Measurements from ENCODE around the gene KIF23. TPM values are rescaled to one million over a fixed set of nuclear protein-coding genes. Genes with fewer than 3 reads are reported as not detected.
A peak's percentile ranks its signal among the peaks of the same experiment; 100 is the strongest.
"Not testable (repeated sequence)": the region's sequence is repeated elsewhere in the genome, so short reads cannot be mapped to it uniquely, and the experiment has no call there.

The KIF23 gene
- 1 to 10 TPM in 1 of 2 donors, under 1 TPM in 1; 0.82 to 1.1 TPM for total RNA-seq
- long read RNA-seq, result 0 reads

DNA sequence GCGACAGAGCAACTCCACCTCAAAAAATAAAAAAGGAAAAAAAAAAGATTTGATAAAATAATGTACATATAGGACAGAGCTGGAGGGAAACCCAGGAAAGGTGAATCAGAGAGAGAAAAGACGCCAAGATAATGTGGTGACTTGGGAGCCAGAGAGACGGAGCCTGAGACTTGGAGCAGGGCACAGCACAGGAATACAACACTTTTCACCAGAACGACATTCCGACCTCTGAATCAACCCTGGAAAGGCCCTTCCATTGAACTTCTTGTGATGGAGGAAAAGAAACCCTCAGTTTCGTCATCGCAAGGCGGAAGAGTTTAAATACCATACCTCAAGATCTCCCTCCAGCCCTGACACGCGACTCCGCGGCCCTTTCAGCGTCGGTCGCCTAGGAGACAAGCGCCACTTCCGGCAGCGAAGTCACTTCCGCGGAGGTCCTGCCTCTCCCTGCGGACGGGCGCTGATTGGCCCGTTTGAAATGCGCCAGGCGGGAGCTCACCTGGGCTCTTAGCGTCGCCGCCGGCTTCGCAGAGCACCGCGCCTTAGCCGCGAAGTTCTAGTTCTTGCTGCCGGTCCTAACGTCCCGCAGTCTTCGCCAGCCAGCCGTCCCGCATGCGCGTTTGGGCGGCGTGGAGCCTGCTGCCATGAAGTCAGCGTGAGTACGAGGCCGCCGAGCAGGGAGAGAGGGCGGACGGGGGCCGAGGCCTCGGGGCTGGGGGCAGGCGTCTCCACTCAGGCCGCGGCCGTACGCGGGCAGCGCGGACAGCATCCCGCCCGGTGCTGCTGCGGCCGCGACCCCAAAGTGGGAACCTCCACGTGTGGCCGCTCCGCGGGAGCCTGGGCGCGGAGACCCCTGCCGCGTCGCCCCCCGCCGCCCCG lies at the start of gene KIF23:
Gene KIF23 (plus strand): TSS at position 528 of the 879 bp plus-strand sequence. CDS start 117 bp downstream, at position 645.
- ATAC-seq (peak; percentile 99), DNase-seq (peak; percentile 91)
- intact Hi-C loops (cut with DNase I), result no loop called here

DNA sequence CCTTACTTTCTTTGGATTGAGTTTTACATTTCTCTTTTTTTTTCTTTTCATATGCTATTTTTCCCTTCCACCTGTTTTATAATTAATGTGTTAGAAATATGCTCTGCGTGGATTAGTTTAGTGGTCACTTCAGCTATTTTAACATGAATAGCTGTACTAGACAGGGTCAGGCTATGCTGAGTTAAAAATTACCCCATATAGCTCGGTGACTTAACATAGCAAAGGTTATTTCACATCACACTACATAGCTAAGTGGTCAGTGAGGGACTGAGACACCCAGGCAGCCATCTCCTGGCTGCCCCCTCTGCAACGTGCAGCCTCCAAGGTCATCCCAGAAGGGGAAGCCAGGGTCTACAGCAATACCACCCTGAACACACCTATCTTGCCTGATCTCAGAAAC lies 46.9 kb upstream of the KIF23 start:
- ATAC-seq (no peak), DNase-seq (no peak)
- intact Hi-C loops (cut with DNase I), result no loop called here

DNA sequence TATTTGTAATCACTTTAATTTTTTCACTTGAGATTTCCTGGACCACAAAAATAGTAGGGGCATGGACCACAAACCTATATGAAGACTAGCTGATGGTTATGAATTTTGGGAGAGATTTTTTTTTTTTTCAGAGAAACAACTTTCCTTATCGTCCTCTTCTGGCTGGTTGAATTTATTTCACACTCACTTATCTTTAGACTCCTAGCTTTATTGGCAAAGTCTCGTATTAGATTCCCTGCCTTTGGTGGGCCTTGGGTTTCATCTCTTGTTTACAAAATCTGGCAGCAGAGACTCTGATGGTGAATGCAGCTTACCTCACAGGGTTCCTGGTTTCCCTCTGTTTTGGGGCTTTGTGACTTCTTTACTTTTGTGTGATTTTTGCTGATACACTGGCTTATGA lies 44.5 kb upstream of the KIF23 start:
- DNase-seq (no peak), ATAC-seq (no peak)
- intact Hi-C loops (cut with DNase I), result no loop called here

DNA sequence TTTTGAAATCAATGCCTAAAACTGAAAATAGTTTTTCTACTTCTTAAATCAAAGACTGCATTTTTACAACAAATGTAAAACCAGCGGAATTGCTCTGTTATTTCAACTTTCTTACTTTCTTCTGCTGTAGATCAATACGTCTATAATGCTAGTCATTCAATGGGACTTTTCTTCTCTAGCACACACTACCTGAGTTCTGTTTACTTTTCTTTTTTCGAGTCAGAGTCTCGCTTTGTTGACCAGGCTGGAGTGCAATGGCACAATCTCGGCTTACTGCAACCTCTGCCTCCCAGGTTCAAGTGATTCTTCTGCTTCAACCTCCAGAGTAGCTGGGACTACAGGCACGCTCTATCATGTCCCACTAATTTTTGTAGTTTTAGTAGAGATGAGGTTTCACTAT lies 40.7 kb upstream of the KIF23 start:
- DNase-seq, result no peak

DNA sequence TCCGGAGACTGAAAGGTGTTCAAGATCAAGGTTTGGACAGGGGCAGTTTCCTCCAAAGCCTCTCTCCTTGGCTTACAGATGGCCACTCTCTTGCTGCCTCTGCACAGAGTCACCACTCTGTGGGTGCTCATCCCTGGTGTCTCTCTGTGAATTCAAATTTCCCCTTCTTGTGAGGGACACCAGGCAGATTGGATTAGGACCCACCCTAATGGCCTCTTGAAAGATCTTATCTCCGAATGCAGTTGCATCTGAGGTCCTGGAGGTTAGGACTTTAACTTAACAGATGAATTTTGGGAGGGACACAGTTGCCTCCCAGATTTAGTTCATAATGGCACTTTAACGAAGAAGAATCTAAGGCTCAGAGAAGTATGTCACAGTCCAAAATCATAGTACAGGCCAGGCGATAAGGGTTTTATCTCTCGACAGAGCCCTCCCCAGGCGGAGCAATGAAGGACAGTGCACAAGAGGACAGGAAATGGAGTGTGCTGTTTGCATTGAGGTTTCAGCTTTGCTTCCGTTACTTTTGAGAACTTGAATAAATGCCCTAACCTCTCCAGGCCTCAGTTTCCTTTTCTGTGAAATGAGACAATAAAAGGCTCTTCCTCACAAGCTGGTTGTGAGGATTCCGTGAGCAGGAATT lies 38.9 kb upstream of the KIF23 start:
- DNase-seq (no peak), ATAC-seq (no peak)
- intact Hi-C loops (cut with DNase I), result no loop called here

More for the DNA sequence above, 40.7 kb upstream of the KIF23 start:
- no peak for ATAC-seq
- intact Hi-C loops (cut with DNase I), result no loop called here

DNA sequence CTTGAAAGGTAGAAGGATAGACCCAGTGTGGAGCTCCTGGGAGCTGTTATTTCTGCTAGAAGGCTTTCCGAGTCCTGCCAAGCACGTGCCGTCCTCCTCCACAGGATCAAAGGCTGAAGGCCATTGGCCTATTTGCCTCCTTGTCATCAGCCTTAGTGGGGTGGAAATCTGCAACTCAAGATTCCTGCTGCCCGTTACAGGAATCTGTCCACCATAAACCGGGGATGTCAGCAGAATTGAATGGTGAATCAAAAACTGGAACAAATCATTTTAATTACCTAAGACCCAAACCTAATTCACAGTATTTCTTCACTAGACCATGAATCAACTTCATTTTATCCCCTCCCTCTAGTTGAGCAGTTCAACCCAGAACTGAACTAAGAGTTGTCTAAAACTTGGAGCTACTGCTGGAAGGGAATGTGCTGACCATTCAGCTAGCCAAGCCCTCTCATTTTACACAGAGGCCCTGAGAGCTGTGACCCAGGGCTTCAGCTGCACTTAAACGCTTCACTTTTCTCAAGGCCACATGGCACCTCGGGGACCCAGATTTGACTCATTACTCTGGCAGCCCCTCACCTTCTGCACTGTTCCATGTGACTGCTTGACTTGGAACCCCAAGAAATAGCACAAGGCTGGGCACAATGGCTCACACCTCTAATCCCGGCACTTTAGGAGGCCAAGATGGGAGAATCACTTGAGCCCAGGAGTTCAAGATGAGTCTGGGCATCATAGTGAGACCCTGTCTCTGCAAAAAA lies 36.8 kb upstream of the KIF23 start:
- ATAC-seq, result no peak
- intact Hi-C loops (cut with DNase I), result no loop called here
- DNase-seq, result no peak

DNA sequence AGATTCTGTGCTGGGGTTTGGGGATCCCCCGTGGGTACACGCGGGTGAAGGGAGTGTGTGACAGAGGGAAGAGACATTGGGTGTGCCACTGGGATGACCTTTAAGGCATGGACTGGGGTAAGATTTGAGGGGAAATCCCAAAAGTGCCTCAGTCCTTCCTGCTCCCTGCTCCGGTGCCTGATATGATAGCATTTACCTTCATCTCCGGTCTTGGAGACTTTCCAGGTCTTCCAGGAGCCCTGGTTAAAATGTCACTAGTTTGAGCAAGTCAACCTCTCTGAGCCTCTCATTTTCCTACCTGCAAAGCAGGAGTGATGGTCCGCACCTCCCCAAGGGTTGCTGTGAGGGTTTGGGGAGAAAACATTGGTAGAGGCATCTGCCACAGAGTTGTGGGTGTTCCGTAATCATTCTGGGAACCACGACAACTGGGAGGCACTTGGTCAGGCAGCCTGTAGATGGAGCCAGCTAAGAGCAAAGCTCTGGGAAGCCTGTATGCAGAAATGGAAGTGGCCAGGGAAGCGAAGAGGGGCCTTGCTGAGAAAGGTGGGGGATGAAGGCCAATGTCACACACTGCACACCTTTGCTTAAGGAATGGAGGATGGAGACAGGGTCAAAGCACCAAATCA lies 33.9 kb upstream of the KIF23 start:
- intact Hi-C loops (cut with DNase I), result no loop called here
- DNase-seq, result no peak
- ATAC-seq, result no peak

DNA sequence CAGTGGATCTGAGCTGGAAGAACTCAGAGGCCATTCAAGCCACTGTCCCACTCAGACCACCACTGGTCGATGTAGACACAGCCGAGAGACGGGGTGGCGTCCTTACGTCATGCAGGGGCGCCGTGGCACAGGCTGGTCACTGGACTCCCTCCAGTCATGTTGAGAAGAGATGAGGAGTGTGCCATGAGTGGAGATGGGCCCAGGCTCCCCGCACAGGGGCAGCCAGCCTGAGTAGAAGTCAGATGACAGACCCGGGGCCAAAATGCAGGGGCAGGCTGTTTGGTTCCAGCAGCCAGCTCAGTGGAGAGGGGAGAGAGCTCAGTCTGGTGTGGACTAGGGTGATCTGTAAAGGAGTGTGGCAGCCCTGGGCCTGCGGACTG lies 33.4 kb upstream of the KIF23 start:
- no peak for ATAC-seq
- no peak for DNase-seq
- intact Hi-C loops (cut with DNase I), result no loop called here

DNA sequence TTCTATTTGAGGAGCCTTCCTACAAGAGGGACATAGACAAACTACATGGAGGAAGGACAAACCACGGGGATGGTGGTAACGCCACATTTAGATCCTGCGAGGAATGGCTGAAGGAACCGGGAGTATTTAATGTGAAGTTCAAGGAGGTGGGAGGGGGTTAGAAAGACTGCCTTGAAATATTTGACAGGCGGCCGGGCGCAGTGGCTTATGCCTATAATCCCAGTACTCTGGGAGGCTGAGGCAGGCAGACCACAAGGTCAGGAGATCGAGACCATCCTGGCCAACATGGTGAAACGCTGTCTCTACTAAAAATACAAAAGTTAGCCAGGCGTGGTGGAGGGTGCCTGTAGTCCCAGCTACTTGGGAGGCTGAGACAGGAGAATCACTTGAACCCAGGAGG lies 32.0 kb upstream of the KIF23 start:
- DNase-seq; ATAC-seq; intact Hi-C loops (cut with DNase I): not testable (repeated sequence)

DNA sequence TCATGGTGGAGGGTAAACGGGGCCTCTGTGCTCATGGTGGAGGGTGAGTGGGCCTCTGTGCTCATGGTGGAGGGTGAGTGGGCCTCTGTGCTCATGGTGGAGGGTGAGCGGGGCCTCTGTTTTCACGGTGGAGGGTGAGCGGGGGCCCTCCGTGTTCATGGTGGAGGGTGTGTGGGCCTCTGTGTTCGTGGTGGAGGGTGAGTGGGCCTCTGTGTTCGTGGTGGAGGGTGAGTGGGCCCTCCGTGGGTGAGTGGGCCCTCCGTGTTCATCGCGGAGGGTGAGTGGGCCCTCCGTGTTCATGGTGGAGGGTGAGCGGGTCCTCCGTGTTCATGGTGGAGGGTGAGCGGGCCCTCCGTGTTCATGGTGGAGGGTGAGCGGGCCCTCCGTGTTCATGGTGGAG lies 30.1 kb upstream of the KIF23 start:
- ATAC-seq; DNase-seq; intact Hi-C loops (cut with DNase I): not testable (repeated sequence)

DNA sequence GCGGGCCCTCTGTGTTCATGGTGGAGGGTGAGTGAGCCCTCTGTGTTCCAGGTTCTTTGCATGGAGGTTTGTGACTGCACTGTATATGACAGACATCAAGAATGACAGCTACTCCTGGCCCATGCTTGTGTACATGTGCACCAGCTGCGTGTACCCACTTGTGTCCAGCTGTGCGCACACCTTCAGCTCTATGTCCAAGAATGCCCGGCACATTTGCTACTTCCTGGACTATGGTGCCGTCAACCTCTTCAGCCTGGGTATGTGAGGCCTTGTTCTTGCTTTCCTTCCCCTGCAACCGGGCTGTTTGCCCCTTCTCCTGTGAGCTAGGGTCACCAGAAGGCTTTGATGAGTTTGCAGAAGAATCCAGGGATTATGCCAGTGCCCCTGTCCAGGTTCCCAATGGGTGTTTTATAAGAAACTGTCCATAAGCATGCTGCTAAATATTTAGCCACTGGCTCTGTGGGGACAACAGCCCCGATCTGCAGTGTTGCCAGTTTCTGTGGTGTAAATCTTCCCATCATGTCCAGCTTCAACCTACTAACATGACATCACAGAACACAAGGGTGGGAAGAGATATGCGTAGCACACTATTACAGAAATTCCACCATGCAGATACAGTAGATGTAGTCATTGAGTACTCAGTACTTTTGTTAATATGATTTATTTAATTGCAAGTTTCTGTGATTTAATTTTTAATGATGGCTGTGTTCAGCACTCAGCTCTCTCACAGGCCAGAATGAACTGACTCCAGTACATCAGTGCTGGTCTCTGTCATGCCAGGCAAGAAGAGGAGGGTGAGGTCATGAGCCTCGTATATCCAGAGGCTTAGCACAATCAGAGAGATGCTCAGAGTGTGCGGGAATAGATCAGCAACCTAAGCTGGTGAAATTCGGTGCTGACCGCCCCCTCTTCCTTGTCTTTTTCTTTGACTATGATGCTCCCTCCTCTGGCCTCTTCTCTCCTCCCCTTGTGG lies 29.2 kb upstream of the KIF23 start:
- intact Hi-C loops (cut with DNase I), result no loop called here
- no peak for ATAC-seq
- no peak for DNase-seq

DNA sequence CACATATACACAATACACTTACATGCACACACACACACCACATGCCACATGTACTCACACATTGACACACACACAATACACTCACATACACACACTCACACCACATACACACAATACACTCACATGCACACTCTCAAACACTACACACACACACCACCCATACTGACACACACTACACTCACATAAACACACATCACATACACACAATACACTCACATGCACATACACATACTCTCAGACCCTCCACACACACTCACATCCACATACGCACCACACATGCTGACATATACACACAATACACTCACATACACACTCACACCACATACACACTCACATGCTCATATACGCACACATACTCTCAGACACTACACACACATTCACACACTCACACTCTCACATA lies 28.3 kb upstream of the KIF23 start:
- DNase-seq (no peak), ATAC-seq (no peak)
- intact Hi-C loops (cut with DNase I), result no loop called here

DNA sequence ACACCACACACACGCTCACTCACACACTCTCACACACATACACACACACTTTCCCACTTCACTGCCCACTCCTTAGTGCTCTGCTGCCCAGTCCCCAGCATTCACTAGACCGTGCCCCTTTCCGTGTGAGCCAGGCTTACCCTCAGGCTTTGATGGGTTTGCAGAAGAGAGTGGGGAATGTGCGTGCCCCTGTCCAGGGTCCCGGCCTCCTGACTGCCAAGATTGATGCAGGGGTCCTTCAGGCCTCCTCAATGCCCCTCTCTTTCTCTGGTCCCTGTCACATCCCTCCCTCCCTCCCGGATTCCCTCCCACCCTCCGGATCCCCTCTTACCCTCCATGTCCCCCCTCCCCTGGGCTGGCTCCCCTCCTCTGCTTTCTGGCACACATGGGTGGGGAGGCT lies 27.9 kb upstream of the KIF23 start:
- DNase-seq (no peak), ATAC-seq (no peak)
- intact Hi-C loops (cut with DNase I), result no loop called here

DNA sequence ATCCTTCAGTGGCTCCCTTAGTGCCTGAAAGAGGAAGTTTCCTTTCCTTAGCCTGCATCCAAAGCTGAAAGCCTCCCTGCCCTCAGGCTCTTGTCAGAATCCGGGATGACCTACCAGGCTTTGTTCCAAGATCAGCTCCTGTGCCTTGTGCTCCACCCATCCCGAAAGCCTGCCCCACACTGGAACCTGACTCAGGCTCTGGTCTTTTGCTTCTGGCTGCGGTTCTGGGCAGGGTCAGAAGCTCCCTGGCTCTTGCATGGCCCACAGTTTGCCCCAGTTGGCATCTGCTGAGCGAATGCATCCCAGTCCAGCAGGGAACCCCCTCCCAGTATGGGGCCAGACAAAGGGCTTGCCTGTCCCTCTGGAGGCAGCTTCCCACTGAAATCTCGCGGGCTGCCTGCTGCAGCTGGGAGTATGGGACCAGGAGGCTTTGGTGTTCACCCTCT lies 25.9 kb upstream of the KIF23 start:
- intact Hi-C loops (cut with DNase I), result no loop called here
- ATAC-seq (peak in 1 of 2 donors; percentile 79), DNase-seq (peak; percentile 41)

DNA sequence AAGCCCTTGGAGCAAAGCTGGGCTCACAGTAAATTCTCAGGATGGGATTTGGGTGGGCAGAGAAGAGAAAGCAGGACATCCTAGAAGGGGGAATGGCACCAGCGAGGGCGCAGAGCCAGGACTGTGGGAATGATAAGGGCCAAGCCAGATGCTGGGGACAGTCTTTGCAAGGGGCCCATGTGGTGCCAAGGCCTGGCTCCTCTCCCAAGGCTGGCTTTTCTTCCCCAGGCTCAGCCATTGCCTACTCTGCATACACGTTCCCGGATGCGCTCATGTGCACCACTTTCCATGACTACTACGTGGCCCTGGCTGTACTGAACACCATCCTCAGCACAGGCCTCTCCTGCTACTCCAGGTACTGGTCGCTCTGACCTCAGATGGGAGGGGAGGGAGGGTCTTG lies 24.7 kb upstream of the KIF23 start:
- no peak for DNase-seq
- intact Hi-C loops (cut with DNase I), result no loop called here
- no peak for ATAC-seq

DNA sequence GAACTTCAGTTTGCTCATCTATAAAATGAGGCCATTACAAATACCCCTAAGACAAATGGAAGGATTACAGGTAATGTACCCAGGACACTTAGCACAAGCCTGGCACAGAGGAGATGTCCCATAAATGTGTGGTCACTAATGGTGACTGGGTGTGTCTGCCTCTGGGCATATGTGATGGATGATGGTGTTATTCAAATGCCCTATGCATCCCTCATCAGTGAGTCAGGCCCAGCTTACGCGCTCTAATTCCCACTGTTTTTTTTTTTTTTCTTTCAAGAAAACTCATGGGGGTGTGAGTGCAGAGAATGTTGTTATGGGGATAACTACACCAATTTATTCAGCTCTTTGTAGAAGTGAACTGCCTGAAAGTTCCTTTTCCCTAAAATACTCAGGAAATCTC lies 23.6 kb upstream of the KIF23 start:
- ATAC-seq (no peak), DNase-seq (no peak)
- intact Hi-C loops (cut with DNase I), result loop anchor here (10.0 kb wide), 3 partner anchors 116 to 226 kb away; partner anchors contain the start of gene GLCE (in 1 of the 2)

DNA sequence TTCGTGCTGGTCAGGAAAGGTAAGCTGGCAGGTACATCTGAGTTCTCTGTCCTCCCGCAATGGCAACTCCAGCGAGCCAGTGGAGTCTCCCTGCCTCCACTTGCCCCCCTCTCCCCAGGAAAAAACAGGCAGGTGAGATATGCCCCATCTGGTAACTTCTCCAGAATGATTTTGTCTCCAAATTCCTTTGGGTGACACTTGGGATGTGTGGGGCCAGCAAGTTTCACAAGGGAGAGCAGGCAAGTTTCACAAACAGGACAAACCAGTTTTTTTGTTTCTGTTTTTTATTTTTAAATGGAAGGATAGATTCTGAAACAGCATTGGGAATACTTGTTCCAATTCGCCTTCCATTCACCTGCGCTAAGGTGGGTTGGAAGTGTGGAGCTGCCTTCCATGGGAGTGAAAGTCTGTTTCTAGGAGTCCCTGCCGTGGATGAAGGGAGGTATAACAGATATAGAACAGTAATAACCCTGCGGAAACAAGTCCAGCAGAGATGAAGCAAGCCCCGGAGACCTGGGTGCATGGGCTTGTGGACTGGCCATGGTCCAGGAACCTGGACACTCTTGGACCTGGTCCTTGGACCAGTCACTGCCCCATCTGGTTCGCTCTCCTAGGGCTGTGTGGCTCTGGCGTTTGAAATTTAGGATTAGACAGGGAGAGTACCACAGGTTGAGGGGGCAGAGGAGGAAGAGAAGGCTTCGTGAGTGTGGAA lies 22.9 kb upstream of the KIF23 start:
- no peak for ATAC-seq
- DNase-seq, result no peak
- intact Hi-C loops (cut with DNase I), result loop anchor here (10.0 kb wide), 3 partner anchors 116 to 226 kb away; partner anchors contain the start of gene GLCE (in 1 of the 2)

Measured in left cardiac atrium (tissue), 4 donors.